T1000 (cell line): ENCODE results near the gene SASH1.

Source experiments
- DNase-seq: peaks from one replicate; lab custom pipeline; 2025; ENCODE audit warnings: mixed read lengths; lab: John Stamatoyannopoulos, UW

SASH1 gene

GRCh38 chr6:148404456-148405054 lies 61.9 kb downstream of the SASH1 start:
- DNase-seq = no peak

- no peak for DNase-seq
Measured at GRCh38 chr6:148405894-148406293, 63.3 kb downstream of the SASH1 start.

GRCh38 chr6:148406579-148407371 lies 64.1 kb downstream of the SASH1 start:
- DNase-seq = no peak

GRCh38 chr6:148407372-148407771 lies 64.7 kb downstream of the SASH1 start:
- peak; percentile 36 for DNase-seq

GRCh38 chr6:148413321-148414091 lies 70.9 kb downstream of the SASH1 start:
- DNase-seq = no peak

GRCh38 chr6:148414092-148414489 lies 71.5 kb downstream of the SASH1 start:
- DNase-seq = no peak

- DNase-seq = no peak
Measured at GRCh38 chr6:148414836-148415235, 72.2 kb downstream of the SASH1 start.

GRCh38 chr6:148415511-148416260 lies 73.0 kb downstream of the SASH1 start:
- no peak for DNase-seq

- DNase-seq = no peak
Measured at GRCh38 chr6:148416330-148416965, 73.8 kb downstream of the SASH1 start.

- no peak for DNase-seq
Measured at GRCh38 chr6:148417045-148417444, 74.4 kb downstream of the SASH1 start.

GRCh38 chr6:148419430-148419829 lies 76.8 kb downstream of the SASH1 start:
- DNase-seq = no peak

GRCh38 chr6:148422085-148422484 lies 79.4 kb downstream of the SASH1 start:
- no peak for DNase-seq

- DNase-seq = no peak
Measured at GRCh38 chr6:148423133-148423532, 80.5 kb downstream of the SASH1 start.

- DNase-seq = no peak
Measured at GRCh38 chr6:148423601-148424270, 81.1 kb downstream of the SASH1 start.

- no peak for DNase-seq
Measured at GRCh38 chr6:148425443-148425842, 82.8 kb downstream of the SASH1 start.

- no peak for DNase-seq
Measured at GRCh38 chr6:148426317-148426977, 83.8 kb downstream of the SASH1 start.

GRCh38 chr6:148427333-148427732 lies 84.7 kb downstream of the SASH1 start:
- no peak for DNase-seq

GRCh38 chr6:148429423-148429822 lies 86.8 kb downstream of the SASH1 start:
- DNase-seq = no peak

GRCh38 chr6:148430897-148431296 lies 88.3 kb downstream of the SASH1 start:
- no peak for DNase-seq

GRCh38 chr6:148431413-148431812 lies 88.8 kb downstream of the SASH1 start:
- no peak for DNase-seq

- DNase-seq = no peak
Measured at GRCh38 chr6:148431840-148432239, 89.2 kb downstream of the SASH1 start.
